ENCODE results near the gene SLC25A18. TPM values are rescaled to one million over a fixed set of nuclear protein-coding genes. Genes with fewer than 3 reads are reported as not detected.

Gene SLC25A18
- total RNA-seq, 2 donors from 2014 or later = not detected

DNA sequence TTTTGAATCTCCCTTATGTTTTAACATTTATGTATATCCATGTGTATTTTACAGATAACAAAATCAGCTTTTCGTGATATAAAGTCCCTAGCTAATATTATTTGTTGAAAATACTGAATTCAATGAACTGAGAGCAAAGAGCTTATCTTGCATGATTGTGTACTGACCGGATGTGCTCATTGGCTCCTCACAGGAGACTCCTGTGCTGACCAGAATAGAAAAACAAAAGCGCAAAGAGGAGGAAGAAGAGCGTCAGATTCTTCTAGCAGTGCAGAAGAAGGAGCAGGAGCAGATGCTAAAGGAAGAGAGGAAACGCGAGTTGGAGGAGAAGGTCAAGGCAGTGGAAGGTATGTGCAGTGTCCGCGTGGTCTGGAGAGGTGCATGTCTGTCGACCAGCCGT, 39.4 kb upstream of the SLC25A18 start:
- Histone ChIP-seq H3K27me3 (no peaks in the 10 kb centered on the region), H3K27ac (no peak overlapping the region), H3K4me3 (no peak overlapping the region), H3K9me3 (no peaks in the 10 kb centered on the region), H3K9ac (ENCODE audit: low read depth in 2 of 2, low read length in 2 of 2) (no peak overlapping the region), H3K36me3 (no peaks in the 10 kb centered on the region), H3K4me1 (no peaks in the 10 kb centered on the region)
- TF ChIP-seq CTCF (IDR thresholded peaks at IDR 0.05) = no peak
- intact Hi-C loops (cut with DNase I) = no loop called here
- DNase-seq = no peak

DNA sequence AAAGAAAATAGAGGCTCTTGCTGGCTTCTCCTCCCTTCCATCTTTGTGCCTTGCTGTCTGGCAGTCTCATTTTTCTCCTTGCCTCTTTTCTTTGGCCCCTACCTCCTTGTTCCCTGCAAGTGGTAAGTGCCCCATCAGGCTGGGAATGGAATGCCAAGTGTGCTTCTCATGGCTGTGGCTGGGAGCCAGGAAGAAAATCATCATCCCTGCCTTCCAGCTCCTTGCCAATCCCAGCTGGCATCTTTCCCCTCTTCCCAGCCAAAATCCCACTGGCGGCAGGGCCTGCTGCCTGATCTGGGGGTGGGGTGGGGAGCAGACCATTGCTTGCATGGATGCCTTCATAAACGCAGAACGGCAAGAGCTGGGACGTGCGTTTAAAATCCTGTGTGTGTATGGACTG, 27.0 kb upstream of the SLC25A18 start:
- Histone ChIP-seq H3K27me3 (no peaks in the 10 kb centered on the region), H3K36me3 (no peaks in the 10 kb centered on the region), H3K27ac (no peak overlapping the region), H3K9ac (ENCODE audit: low read depth in 2 of 2, low read length in 2 of 2) (no peak overlapping the region), H3K4me3 (no peak overlapping the region), H3K9me3 (no peaks in the 10 kb centered on the region), H3K4me1 (no peaks in the 10 kb centered on the region)
- intact Hi-C loops (cut with DNase I) = no loop called here
- no peak for TF ChIP-seq CTCF (IDR thresholded peaks at IDR 0.05)
- no peak for DNase-seq

GRCh38 chr22:17537155-17537554, 26.1 kb upstream of the SLC25A18 start:
- Histone ChIP-seq H3K27me3 (no peaks in the 10 kb centered on the region), H3K9ac (ENCODE audit: low read depth in 2 of 2, low read length in 2 of 2) (no peak overlapping the region), H3K9me3 (no peaks in the 10 kb centered on the region), H3K27ac (no peak overlapping the region), H3K36me3 (no peaks in the 10 kb centered on the region), H3K4me3 (no peak overlapping the region), H3K4me1 (no peaks in the 10 kb centered on the region)
- intact Hi-C loops (cut with DNase I) = no loop called here
- no peak for DNase-seq
- TF ChIP-seq CTCF (IDR thresholded peaks at IDR 0.05) = no peak

DNA sequence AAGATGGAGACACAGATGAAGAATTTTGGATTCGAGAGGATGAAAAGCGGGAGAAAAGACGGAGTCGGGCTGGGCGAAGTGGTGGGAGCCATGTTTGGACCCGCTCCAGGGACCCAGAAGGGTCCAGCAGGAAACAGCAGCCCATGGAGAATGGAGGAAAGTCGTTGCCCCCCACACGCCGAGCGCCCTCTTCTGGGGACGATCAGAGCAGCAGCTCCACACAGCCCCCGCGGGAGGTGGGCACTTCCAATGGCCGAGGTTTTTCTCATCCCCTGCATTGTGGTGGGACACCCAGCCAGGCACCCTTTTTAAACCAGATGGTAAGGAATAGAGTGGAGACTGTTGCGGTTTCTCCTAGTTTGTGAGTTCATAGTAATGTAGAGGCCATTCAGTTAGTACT, 22.8 kb upstream of the SLC25A18 start:
- Histone ChIP-seq H3K27me3 (no peaks in the 10 kb centered on the region), H3K9ac (ENCODE audit: low read depth in 2 of 2, low read length in 2 of 2) (no peak overlapping the region), H3K27ac (no peak overlapping the region), H3K4me1 (no peaks in the 10 kb centered on the region), H3K36me3 (no peaks in the 10 kb centered on the region), H3K4me3 (no peak overlapping the region), H3K9me3 (no peaks in the 10 kb centered on the region)
- no peak for DNase-seq
- intact Hi-C loops (cut with DNase I) = no loop called here
- TF ChIP-seq CTCF (IDR thresholded peaks at IDR 0.05) = no peak

- Histone ChIP-seq H3K27ac (no peak overlapping the region), H3K36me3 (no peaks in the 10 kb centered on the region), H3K4me3 (no peak overlapping the region), H3K9ac (ENCODE audit: low read depth in 2 of 2, low read length in 2 of 2) (no peak overlapping the region), H3K9me3 (no peaks in the 10 kb centered on the region), H3K4me1 (no peaks in the 10 kb centered on the region), H3K27me3 (no peaks in the 10 kb centered on the region)
- TF ChIP-seq CTCF (IDR thresholded peaks at IDR 0.05) = no peak
- intact Hi-C loops (cut with DNase I) = no loop called here
- DNase-seq = no peak
Measured at GRCh38 chr22:17541476-17541875, 21.8 kb upstream of the SLC25A18 start.

DNA sequence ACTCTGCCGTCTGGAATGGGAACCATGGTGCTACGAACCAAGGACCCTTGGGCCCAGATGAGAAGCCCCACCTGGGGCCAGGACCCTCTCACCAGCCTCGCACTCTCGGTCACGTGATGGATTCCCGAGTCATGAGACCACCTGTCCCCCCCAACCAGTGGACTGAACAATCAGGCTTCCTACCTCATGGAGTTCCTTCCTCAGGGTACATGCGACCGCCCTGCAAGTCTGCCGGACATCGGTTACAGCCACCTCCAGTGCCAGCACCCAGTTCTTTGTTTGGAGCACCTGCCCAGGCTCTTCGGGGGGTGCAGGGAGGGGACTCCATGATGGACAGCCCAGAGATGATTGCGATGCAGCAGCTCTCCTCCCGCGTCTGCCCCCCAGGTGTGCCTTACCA, 20.8 kb upstream of the SLC25A18 start:
- H3K9ac ChIP-seq (ENCODE audit: low read depth in 2 of 2, low read length in 2 of 2) = no peak overlapping the region
- H3K4me3 ChIP-seq = no peak overlapping the region
- H3K9me3 ChIP-seq = no peaks in the 10 kb centered on the region
- intact Hi-C loops (cut with DNase I) = no loop called here
- H3K27ac ChIP-seq = no peak overlapping the region
- H3K27me3 ChIP-seq = no peaks in the 10 kb centered on the region
- H3K4me1 ChIP-seq = no peaks in the 10 kb centered on the region
- no peaks in the 10 kb centered on the region for H3K36me3 ChIP-seq
- no peak for TF ChIP-seq CTCF (IDR thresholded peaks at IDR 0.05)
- no peak for DNase-seq

Data from colonic mucosa (tissue), 4 donors.